NCI-H2171 treated with DMSO at 0.1 percent for 48 hours (cell line): ENCODE results near the gene COASY.
A peak's percentile ranks its signal among the peaks of the same experiment; 100 is the strongest.
"Not testable (repeated sequence)": the region's sequence is repeated elsewhere in the genome, so short reads cannot be mapped to it uniquely, and the experiment has no call there.

ENCODE experiments used
- DNase-seq: peaks from one replicate; lab custom pipeline; 2025; lab: John Stamatoyannopoulos, UW

Gene COASY

GRCh38 chr17:42553161-42553818, 8.7 kb upstream of the COASY start:
- DNase-seq, result no peak

- DNase-seq, result no peak
These were observed 8.1 kb upstream of the COASY start for GRCh38 chr17:42553866-42554249.

DNA sequence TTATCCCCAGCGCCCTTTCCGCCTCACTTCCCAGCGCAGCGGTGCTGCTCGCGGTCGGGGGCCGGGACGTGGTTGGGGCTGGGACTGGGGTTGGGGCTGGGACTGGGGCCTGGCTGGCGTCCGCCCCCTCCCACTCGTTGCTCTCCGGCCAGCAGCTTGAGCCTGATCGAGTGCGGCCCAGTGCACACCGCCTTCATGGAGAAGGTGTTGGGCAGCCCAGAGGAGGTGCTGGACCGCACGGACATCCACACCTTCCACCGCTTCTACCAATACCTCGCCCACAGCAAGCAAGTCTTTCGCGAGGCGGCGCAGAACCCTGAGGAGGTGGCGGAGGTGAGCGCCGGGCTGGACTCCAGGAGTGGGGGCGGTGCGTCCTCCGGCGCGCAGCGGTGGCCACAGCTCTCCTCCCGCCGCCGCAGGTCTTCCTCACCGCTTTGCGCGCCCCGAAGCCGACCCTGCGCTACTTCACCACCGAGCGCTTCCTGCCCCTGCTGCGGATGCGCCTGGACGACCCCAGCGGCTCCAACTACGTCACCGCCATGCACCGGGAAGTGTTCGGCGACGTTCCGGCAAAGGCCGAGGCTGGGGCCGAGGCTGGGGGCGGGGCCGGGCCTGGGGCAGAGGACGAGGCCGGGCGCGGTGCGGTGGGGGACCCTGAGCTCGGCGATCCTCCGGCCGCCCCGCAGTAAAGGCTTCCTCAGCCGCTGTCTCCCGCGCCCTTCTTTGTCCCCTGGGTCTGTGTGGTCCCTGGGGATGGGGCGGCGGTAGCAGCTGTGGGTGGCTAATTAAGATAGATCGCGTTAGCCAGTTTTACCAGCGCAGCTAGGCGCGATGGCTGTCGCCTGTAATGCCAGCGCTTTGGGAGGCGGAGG, 7.5 kb upstream of the COASY start:
- DNase-seq, result peak; percentile 75

DNA sequence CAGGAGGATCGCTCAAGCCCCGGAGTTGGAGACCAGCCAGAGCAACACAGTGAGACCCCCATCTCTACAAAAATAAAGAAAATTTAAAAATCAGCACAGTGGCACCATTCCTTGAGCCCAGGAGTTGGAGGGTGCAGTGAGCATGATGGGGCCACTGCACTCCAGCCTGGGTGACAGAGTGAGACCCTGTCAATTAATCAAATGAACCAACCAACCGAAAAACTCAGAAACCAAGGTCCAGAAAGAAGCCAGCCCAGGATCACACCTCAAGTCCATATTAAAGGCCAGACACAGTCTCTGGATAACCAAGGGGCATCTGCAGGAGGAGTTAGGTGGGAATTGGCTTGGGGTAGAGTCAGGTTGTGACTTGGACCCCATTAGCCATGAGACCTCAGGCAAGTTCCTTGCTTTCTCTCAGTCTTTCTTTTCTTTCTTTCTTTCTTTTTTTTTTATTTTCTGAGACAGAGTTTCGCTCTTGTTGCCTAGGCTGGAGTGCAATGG, 6.8 kb upstream of the COASY start:
- DNase-seq, result no peak

DNA sequence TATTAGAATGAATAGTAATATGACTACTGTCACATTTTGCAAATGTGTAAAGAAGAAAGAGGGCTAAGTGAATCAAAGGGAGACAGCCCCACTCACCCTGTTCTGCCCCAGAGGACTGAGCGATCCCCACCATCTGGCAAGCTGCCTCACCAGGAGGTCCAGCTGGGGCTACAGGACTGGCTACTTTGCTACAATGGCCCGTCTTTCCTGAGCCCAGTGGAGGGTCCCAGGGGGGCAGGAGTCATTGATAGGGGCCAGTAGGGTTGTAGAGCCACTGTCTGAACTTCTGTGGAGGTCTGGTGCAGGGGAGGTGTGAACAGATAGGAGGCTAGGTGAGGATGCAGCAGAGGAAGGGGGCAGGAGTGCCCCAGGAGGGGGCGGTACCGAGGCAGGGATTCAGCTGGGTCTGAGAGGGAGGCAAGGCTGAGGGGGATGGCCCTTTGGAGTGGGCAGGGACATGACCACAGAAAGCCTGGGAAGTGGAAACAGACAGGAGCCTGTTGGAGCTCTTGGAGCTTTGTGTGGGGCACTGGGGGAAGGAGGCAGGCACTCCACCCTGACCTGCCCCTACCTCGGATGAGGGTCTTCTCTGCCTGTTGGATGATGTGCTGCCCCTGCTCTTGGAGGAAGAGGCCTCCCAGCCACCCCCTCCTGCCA, 5.9 kb upstream of the COASY start:
- not testable (repeated sequence) for DNase-seq

DNA sequence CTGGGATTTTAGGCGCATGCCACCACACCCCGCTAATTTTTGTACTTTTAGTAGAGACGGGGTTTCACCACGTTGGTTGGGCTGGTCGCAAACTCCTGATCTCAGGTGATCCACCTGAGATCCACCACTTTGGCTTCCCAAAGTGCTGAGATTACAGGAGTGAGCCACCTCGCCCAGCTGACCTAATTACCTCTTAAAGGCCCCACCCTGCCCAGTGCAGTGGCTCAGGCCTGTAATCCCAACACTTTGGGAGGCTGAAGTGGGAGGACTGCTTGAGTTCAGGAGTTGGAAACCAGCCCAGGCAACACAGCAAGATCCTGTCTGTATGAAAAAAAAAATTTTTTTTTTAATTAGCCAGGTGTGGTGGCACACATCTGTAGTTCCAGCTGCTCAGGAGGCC, 2.9 kb upstream of the COASY start:
- no peak for DNase-seq

- DNase-seq, result no peak
These were observed 1.7 kb upstream of the COASY start for GRCh38 chr17:42560246-42560645.

GRCh38 chr17:42562388-42563142, 617 bp downstream of the COASY start:
- no peak for DNase-seq

- DNase-seq, result no peak
These were observed 1.2 kb downstream of the COASY start for GRCh38 chr17:42563143-42563509.

DNA sequence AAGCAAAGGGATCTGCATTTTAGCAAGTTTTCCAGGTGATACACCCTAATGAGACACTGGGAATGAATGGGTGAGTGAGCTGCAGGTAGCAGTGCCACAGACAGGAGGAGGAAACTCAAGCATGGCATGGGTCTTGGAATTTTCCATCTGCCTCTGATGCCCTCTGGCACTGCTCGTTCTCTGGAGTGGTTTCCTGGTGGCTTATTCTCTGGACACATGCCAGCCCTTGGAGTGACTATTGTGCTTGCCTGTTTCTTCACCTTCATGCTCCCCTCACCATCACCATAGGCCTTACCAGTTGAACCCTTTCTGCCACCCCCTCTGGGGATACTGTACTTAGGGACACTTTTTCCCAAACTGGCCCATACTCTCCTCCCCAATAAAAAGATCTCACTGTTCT, 1.6 kb downstream of the COASY start:
- DNase-seq, result no peak

- no peak for DNase-seq
These were observed 2.0 kb downstream of the COASY start for GRCh38 chr17:42563950-42564349.

GRCh38 chr17:42564815-42565522, 3.0 kb downstream of the COASY start:
- DNase-seq, result no peak

GRCh38 chr17:42565523-42566214, 3.7 kb downstream of the COASY start:
- DNase-seq, result no peak

- DNase-seq, result no peak
These were observed 4.4 kb downstream of the COASY start for GRCh38 chr17:42566215-42566882.

DNA sequence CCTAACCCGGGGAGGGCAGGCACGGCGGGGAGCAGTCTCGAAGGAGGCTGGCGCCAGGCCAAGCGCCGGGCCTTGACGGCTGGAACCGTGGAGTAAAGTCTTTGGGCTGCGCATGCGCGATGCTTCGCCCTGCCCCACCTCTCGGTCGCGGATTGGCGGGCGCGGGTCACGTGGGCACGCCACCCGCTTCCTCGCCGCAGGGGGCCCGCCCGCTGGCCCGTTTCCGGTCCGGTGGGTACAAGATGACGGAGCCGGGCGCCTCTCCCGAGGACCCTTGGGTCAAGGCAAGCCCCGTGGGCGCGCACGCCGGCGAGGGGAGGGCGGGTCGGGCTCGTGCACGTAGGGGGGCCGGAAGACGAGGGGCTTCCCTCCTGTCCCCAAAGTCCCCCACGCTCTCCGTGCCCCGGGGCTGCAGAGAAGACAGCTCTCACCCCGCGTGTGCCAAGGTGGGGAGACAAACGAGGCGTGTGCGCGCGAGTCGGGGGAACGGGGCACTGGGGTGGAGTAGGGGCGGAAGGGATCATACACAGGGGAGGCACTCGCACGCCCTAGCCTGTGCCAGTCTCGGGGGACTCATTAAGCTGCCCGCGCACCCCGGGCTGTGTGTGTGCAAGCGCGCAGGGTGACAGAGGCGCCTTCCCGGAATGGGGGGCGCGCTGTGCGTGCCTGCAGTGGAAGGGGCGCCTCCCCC, 5.1 kb downstream of the COASY start, which contains the start of gene MLX:
TSS of gene MLX (plus strand) at position 218 of the 691 bp plus-strand sequence. CDS start at position 243, 25 bp downstream.
- DNase-seq, result peak; percentile 91

- no peak for DNase-seq
These were observed 6.6 kb downstream of the COASY start for GRCh38 chr17:42568341-42569111.

DNA sequence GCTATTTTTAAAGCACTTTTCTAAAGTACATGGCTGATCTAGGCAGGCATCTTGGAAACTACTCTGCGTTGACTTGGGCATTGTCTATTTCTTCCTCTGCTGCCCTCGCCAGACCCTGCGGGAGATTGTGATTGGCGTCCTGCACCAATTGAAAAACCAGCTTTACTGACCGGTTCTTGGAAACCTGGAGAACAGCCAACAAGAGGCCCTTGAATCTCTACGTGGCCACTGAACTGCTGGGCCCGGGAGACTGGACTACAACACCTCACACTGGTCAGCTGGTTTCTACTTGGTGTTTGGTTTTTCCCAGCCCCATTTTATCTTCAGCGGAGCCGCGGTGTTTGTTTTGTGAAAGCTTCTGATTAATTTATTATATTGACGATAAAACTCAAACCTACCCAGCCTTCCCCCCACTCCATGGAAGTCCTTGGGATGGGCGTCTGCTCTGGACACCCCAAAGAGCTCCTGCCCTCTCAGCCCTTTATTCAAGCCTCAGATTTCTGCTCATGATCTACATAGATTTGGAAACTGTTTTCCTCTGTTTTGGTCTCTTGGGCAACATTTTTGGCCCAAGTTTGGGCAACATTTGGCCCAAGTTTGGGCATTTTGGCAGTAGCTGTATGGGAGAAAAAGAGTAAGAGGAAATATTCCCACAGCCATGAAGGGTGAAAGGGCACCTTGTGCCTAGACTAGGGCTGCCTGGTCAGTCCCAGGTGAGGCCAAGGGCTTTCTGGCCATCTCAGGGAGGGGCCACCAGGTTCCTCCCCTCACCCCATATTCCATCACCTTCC, 9.7 kb downstream of the COASY start:
- DNase-seq, result no peak

- DNase-seq, result no peak
These were observed 11.1 kb downstream of the COASY start for GRCh38 chr17:42573095-42573494.
